Tibial artery (tissue), 4 donors: ENCODE results near the gene ELP5.
A peak's percentile ranks its signal among the peaks of the same experiment; 100 is the strongest.

Source experiments
- DNase-seq, 2 donors: peaks; one replicate each; pipeline ENCODE4 v3.0.0-alpha.2; 2019
- H3K27ac ChIP-seq, 2 donors: fragments of 200-600 bp; sonication (generic) in 1 of 2; 1 replicate in 1 of 2; 2 replicates in 1 of 2; pipeline ENCODE4 v1.5.1; 2018 to 2019; ENCODE audit warnings: mild to moderate bottlenecking in 1 of 2
- H3K27me3 ChIP-seq, 2 donors: fragments of 200-600 bp; sonication (generic) in 1 of 2; one replicate each; pipeline versions ENCODE4 v1.5.1 to v1.6.0; 2016 to 2019
- H3K36me3 ChIP-seq, 3 donors: fragments of 200-600 bp; sonication (generic) in 2 of 3; one replicate each; pipeline ENCODE4 v1.5.1; 2016 to 2019; ENCODE audit warnings: mild to moderate bottlenecking in 2 of 3
- H3K4me1 ChIP-seq, 4 donors: fragments of 200-600 bp; sonication (generic) in 2 of 4; 1 replicate in 3 of 4; 2 replicates in 1 of 4; pipeline ENCODE4 v1.5.1; 2016 to 2019
- H3K4me3 ChIP-seq, 2 donors: fragments of 200-600 bp; sonication (generic) in 1 of 2; 1 replicate in 1 of 2; 2 replicates in 1 of 2; pipeline ENCODE4 v1.5.1; 2018 to 2019; ENCODE audit warnings: mild to moderate bottlenecking in 2 of 2
- H3K9me3 ChIP-seq, 3 donors: fragments of 200-600 bp; sonication (generic) in 1 of 3; one replicate each; pipeline ENCODE4 v1.5.1; 2016 to 2019
- CTCF ChIP-seq, 2 experiments: fragments of 200-600 bp in 1 of 2; fragments of 450-650 bp in 1 of 2; IDR thresholded peaks; one replicate each; pipeline ENCODE4 v1.5.1; 2017 to 2019; ENCODE audit warnings: antibody characterized with exemption in 2 of 2, mild to moderate bottlenecking in 1 of 2, moderate library complexity in 1 of 2
- intact Hi-C: fragments of 100-400 bp; cut with DNase I; formaldehyde crosslinking; loops from one replicate; pipeline ENCODE4 v1.15.0; 2023; ENCODE audit warnings: low total_unique reads

ELP5 gene

DNA sequence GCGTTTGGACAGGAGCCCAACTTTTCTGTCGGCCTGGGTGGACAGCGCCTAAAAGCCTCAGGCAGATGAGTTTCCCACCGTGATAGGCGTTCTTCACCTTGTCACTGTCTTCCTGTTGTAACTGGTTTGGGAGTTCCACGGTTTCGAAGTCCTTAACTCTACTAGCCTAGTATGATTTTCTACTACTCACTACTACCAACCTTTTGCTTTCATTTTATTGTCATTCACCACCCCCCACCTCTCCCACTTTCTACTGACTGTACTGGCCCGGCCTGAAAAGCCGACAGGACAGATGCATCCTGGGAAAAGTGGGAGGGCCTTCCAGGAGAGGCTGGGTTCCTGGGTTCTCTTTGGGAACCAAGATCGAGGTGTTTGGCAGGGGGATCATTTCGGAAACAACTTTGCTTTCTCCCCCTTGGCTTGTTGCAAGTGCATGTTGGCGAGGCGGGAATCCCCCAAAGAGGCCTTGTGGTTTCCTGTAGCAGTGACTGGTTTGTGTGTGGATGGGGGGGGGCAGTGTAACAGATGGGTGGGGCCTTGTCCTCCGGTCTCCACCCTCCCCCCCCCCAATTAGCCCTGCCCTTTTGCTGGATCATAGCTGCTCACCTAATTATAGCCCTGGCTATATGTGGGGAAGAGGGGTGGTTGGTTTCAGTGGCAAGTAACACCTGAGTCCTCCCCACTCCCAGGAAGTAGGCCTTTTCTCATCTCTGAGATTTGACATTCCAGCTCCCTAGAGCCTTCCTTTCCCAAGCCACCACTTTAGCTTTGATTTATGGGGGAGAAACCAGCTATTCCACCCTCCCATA lies 56.8 kb downstream of the ELP5 start:
- peak overlapping the region; percentile 95 to 99 for H3K27ac ChIP-seq
- DNase-seq, result peak; percentile 80 to 87
- H3K36me3 ChIP-seq, result peaks cover 39 to 47% (median 43%) of the 10 kb centered on the region in 3 donors
- H3K4me3 ChIP-seq, result peak overlapping the region; percentile 91 to 98
- TF ChIP-seq CTCF (IDR thresholded peaks at IDR 0.05), result no peak
- intact Hi-C loops, result no loop called here
- H3K9me3 ChIP-seq, result no peaks in the 10 kb centered on the region
- H3K4me1 ChIP-seq, result peaks cover 0 to 48% (median 37%) of the 10 kb centered on the region in 4 donors
- H3K27me3 ChIP-seq, result no peaks in the 10 kb centered on the region
